GM23248 (cell line): Measurements from ENCODE around the gene TPRG1. TPM values are rescaled to one million over a fixed set of nuclear protein-coding genes. Genes with fewer than 3 reads are reported as not detected.

Source experiments
- DNase-seq: peaks from one replicate; pipeline ENCODE4 v3.0.0-alpha.2; 2015
- H2AFZ ChIP-seq: fragments of 200-600 bp; sonication (generic); 2 replicates; pipeline ENCODE4 v1.6.1; 2016; ENCODE audit warnings: antibody characterized with exemption
- H3F3A ChIP-seq: fragments of 200-600 bp; sonication (generic); 2 replicates; pipeline ENCODE4 v1.6.1; 2016; ENCODE audit warnings: mild to moderate bottlenecking, antibody characterized with exemption, mixed run types; ENCODE audit not compliant: insufficient read depth
- H3K27ac ChIP-seq: fragments of 200-600 bp; sonication (generic); 2 replicates; pipeline ENCODE4 v1.5.1; 2016; ENCODE audit warnings: mild to moderate bottlenecking
- H3K27me3 ChIP-seq: fragments of 200-600 bp; sonication (generic); replicated peaks from 2 replicates; pipeline ENCODE4 v1.6.1; 2016; ENCODE audit warnings: mild to moderate bottlenecking; ENCODE audit not compliant: insufficient read depth
- H3K36me3 ChIP-seq: fragments of 200-600 bp; sonication (generic); 2 replicates; pipeline ENCODE4 v1.6.1; 2016; ENCODE audit warnings: low read depth, mild to moderate bottlenecking
- H3K4me1 ChIP-seq: fragments of 200-600 bp; sonication (generic); 2 replicates; pipeline ENCODE4 v1.6.1; 2016; ENCODE audit warnings: mild to moderate bottlenecking; ENCODE audit not compliant: insufficient read depth
- H3K4me2 ChIP-seq: fragments of 200-600 bp; sonication (generic); one replicate; pipeline ENCODE4 v1.6.1; 2016; ENCODE audit warnings: mild to moderate bottlenecking; ENCODE audit not compliant: unreplicated experiment
- H3K4me3 ChIP-seq: fragments of 200-600 bp; sonication (generic); 2 replicates; pipeline ENCODE4 v1.5.1; 2016; ENCODE audit warnings: mild to moderate bottlenecking
- H3K79me2 ChIP-seq: fragments of 200-600 bp; sonication (generic); 2 replicates; pipeline ENCODE4 v1.6.1; 2016; ENCODE audit warnings: mild to moderate bottlenecking; ENCODE audit not compliant: insufficient read depth
- H3K9ac ChIP-seq: fragments of 200-600 bp; sonication (generic); 2 replicates; pipeline ENCODE4 v1.6.1; 2016; ENCODE audit warnings: mild to moderate bottlenecking
- H3K9me2 ChIP-seq: fragments of 200-600 bp; sonication (generic); 2 replicates; pipeline ENCODE4 v1.6.1; 2016; ENCODE audit warnings: mixed run types, mild to moderate bottlenecking, moderate library complexity; ENCODE audit not compliant: insufficient read depth
- H3K9me3 ChIP-seq: fragments of 200-600 bp; sonication (generic); one replicate; pipeline ENCODE4 v1.6.1; 2017; ENCODE audit warnings: low read depth
- H4K20me1 ChIP-seq: fragments of 200-600 bp; sonication (generic); 2 replicates; pipeline ENCODE4 v1.6.0; 2016; ENCODE audit not compliant: insufficient read depth
- EZH2 ChIP-seq: fragments of 200-600 bp; sonication (generic); IDR thresholded peaks from 2 replicates; pipeline ENCODE4 v1.6.1; 2018; ENCODE audit warnings: antibody characterized with exemption, mild to moderate bottlenecking; ENCODE audit not compliant: insufficient read depth, poor library complexity, severe bottlenecking
- EZH2phosphoT487 ChIP-seq: fragments of 200-600 bp; sonication (generic); IDR thresholded peaks from 2 replicates; pipeline ENCODE4 v1.6.1; 2018; ENCODE audit warnings: antibody characterized with exemption, moderate library complexity, mild to moderate bottlenecking, low read depth; ENCODE audit not compliant: insufficient read depth
- WGBS, 2 experiments: methylation state at CpG; one replicate each; pipeline ENCODE4 v1.1.6; 2015 to 2017; ENCODE audit warnings: low lambda C conversion rate in 2 of 2, low coverage in 1 of 2; ENCODE audit errors: missing lambda C conversion rate in 2 of 2; 5-methylcytosine and 5-hydroxymethylcytosine counted together
- in situ Hi-C: fragments of 300-500 bp; cut with MboI; formaldehyde crosslinking; loops from 2 replicates; pipeline ENCODE4 v1.15.0; 2020
- polyA plus RNA-seq: library from polyadenylated mRNA; unstranded; fragments of >200 nt; fragmentation: Nextera tagmentation; extraction: Ambion mirVana; gene quantifications from 2 replicates; pipeline ENCODE4 v1.2.1, GENCODE V29; 2016
- total RNA-seq: library from RNA; depleted of rRNA; stranded (reverse); fragments of >200 nt; shearing (Covaris generic); gene quantifications from 2 replicates; pipeline ENCODE4 v1.2.3, GENCODE V29; 2014

Gene TPRG1
- total and polyA plus RNA-seq, 2 experiments from 2014 or later = not detected

DNA sequence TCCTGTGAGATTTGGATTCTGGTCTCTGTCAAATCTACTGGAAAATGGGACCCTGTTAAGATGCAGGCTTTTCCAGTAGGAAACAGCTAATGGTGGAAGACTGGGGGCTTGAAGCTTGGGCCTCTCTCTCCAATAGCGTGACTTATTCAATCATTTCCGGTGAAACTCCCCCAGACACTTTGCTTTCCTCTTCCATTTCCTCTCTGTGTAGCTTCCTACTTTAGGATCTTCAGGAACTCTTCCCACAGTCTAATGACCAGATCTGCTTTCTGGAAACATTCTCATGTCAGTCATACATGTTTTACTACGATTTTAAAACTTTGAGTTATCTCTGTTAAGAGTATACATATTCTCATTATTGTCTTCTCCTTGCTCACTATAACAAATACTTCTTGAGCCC is 28.0 kb upstream of the TPRG1 start:
- Histone ChIP-seq H3K27ac (no peak overlapping the region), H3K4me2 (no peak overlapping the region), H4K20me1 (no peaks in the 10 kb centered on the region), H3K4me3 (no peak overlapping the region), H3K4me1 (peaks cover 9% of the 10 kb centered on the region; the same call in 1 of the 2 replicates), H3K27me3 (no peaks in the 10 kb centered on the region), H3K9me3 (no peaks in the 10 kb centered on the region), H3F3A (no peaks in the 10 kb centered on the region), H3K79me2 (no peaks in the 10 kb centered on the region), H3K9me2 (no peaks in the 10 kb centered on the region), H2AFZ (no peak overlapping the region), H3K9ac (no peak overlapping the region), H3K36me3 (no peaks in the 10 kb centered on the region)
- 93 to 94% methylated on average over 3 of the region's 3 CpGs for WGBS, 2 experiments
- no peak for DNase-seq
- in situ Hi-C loops = loop anchor here (5.0 kb wide), 1 partner anchor 186 kb away; no protein-coding TSS in a partner anchor
- TF ChIP-seq EZH2phosphoT487 (no peak), EZH2 (no peak)

DNA sequence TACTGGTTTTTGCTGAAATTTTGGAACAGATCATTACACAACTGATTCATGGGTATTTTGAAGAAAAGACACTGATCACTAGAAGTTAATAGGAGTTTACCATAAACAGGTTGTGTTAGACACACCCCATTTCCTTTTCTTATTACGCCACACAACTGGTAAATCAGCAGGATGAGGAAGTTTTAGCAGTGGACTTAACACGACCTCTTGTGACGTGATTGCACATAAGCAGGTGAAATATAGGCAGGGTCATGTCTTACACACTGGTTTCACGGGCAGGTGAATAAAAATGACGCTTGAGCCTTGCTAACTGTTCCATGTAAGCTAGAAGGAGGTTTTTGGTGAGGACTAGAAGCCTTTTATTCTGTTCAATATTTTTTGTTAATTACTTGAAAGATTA is 27.1 kb upstream of the TPRG1 start:
- H3K9me2 ChIP-seq = no peaks in the 10 kb centered on the region
- no peak overlapping the region for H3K27ac ChIP-seq
- H2AFZ ChIP-seq = no peak overlapping the region
- H3K79me2 ChIP-seq = no peaks in the 10 kb centered on the region
- no peak overlapping the region for H3K4me3 ChIP-seq
- no peaks in the 10 kb centered on the region for H3K27me3 ChIP-seq
- TF ChIP-seq EZH2 = no peak
- no peak for TF ChIP-seq EZH2phosphoT487
- H3K4me1 ChIP-seq = peaks cover 9% of the 10 kb centered on the region; the same call in 1 of the 2 replicates
- no peaks in the 10 kb centered on the region for H3K9me3 ChIP-seq
- H3F3A ChIP-seq = no peaks in the 10 kb centered on the region
- H3K4me2 ChIP-seq = no peak overlapping the region
- H4K20me1 ChIP-seq = no peaks in the 10 kb centered on the region
- no peaks in the 10 kb centered on the region for H3K36me3 ChIP-seq
- in situ Hi-C loops = loop anchor here (5.0 kb wide), 1 partner anchor 187 kb away; no protein-coding TSS in a partner anchor
- DNase-seq = peak; percentile 16
- 62 to 69% methylated on average over 5 of the region's 5 CpGs for WGBS, 2 experiments
- H3K9ac ChIP-seq = no peak overlapping the region

DNA sequence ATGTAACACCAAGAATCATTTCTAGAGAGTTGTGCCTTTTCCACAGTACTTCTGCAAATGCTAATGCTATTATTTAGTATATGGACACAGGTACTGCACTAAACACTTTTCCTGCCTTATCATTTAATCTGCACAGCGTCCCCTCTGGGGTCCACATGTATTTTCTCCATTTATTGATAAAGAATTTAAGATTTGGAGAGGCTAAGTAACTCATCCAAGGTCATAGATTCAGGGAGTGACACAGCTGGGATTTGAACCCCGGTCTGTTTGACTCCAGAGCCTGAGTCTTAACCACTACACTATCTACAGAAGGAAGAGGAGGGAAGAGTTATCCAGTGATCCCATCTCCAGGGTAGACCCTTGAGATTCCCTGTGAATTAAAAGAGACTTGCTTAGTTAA is 24.9 kb upstream of the TPRG1 start:
- Histone ChIP-seq H3K27ac (no peak overlapping the region), H3K79me2 (no peaks in the 10 kb centered on the region), H3K9me3 (no peaks in the 10 kb centered on the region), H3K4me1 (peaks cover 9% of the 10 kb centered on the region; the same call in 1 of the 2 replicates), H3K4me3 (no peak overlapping the region), H3F3A (no peaks in the 10 kb centered on the region), H3K4me2 (no peak overlapping the region), H2AFZ (no peak overlapping the region), H4K20me1 (no peaks in the 10 kb centered on the region), H3K9me2 (no peaks in the 10 kb centered on the region), H3K36me3 (no peaks in the 10 kb centered on the region), H3K9ac (no peak overlapping the region), H3K27me3 (no peaks in the 10 kb centered on the region)
- DNase-seq = no peak
- in situ Hi-C loops = no loop called here
- WGBS, 2 experiments = 45 to 51% methylated on average over 2 of the region's 2 CpGs
- no peak for TF ChIP-seq EZH2phosphoT487
- TF ChIP-seq EZH2 = no peak

DNA sequence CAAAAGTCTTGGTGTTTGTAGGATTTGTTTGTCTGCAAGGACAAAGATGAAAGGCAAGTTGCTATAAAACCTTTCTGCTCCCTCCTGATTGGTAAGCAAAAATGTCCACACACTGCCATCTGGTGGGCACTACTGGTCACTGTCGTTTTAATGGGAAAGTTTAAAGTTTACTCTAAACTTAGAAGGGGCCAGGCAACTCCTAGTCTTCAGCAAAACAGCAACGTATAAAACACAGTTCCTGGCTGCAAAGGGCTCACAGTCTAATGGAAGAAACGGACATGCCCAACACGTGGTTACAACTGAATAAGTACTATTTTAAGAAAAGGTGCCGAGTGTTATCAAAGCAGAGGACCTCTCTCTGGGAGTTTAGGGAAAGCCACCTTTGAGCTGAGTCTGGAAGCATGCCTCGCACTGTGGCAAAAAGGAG is 23.7 kb upstream of the TPRG1 start:
- Histone ChIP-seq H3K4me1 (peaks cover 6% of the 10 kb centered on the region; the same call in 1 of the 2 replicates), H3K9ac (no peak overlapping the region), H4K20me1 (no peaks in the 10 kb centered on the region), H3K4me3 (no peak overlapping the region), H3K79me2 (no peaks in the 10 kb centered on the region), H3K27me3 (no peaks in the 10 kb centered on the region), H3K9me2 (no peaks in the 10 kb centered on the region), H3K27ac (no peak overlapping the region), H3K36me3 (no peaks in the 10 kb centered on the region), H3K4me2 (no peak overlapping the region), H3F3A (no peaks in the 10 kb centered on the region), H3K9me3 (no peaks in the 10 kb centered on the region), H2AFZ (peak overlapping the region; percentile 28; the same call in 1 of the 2 replicates)
- TF ChIP-seq EZH2phosphoT487 (no peak), EZH2 (no peak)
- in situ Hi-C loops = no loop called here
- 19 to 20% methylated on average over 6 of the region's 6 CpGs for WGBS, 2 experiments
- DNase-seq = peak; percentile 68

DNA sequence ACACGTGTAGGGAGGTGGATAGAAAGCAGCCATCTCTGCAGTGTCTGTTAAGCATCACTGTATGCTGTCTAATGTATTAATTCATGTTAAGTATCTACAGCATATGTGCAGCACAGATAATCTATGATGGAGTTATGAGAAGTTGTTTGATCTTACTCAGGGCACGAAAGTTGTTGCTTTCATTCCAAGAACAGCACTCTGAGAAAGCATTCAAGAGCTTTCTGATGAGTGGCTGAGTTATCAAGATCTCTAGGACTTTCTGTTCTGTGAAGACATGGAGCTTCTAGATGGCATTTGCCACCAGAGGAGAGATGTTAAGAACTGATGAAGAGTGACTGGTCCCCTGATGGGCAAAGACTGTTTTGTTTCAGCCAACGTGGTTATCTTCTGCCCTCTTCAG is 22.6 kb upstream of the TPRG1 start:
- no peak overlapping the region for H3K4me3 ChIP-seq
- no peaks in the 10 kb centered on the region for H3K9me2 ChIP-seq
- no peak for DNase-seq
- H3K4me2 ChIP-seq = no peak overlapping the region
- no peak overlapping the region for H3K9ac ChIP-seq
- no peaks in the 10 kb centered on the region for H3K36me3 ChIP-seq
- no peak overlapping the region for H2AFZ ChIP-seq
- WGBS, 2 experiments = 53 to 54% methylated on average over 3 of the region's 3 CpGs
- H3K79me2 ChIP-seq = no peaks in the 10 kb centered on the region
- no peaks in the 10 kb centered on the region for H3K9me3 ChIP-seq
- H3F3A ChIP-seq = no peaks in the 10 kb centered on the region
- H4K20me1 ChIP-seq = no peaks in the 10 kb centered on the region
- TF ChIP-seq EZH2 (no peak), EZH2phosphoT487 (no peak)
- no peaks in the 10 kb centered on the region for H3K4me1 ChIP-seq
- no peak overlapping the region for H3K27ac ChIP-seq
- H3K27me3 ChIP-seq = no peaks in the 10 kb centered on the region
- in situ Hi-C loops = no loop called here
